ENCODE data around the gene MORN5. TPM values are rescaled to one million over a fixed set of nuclear protein-coding genes. Genes with fewer than 3 reads are reported as not detected.

The MORN5 gene
- total RNA-seq, 2 donors from 2014 or later: 0.81 TPM; not detected in 1

GRCh38 chr9:122192261-122192875 is 32.7 kb downstream of the MORN5 start:
- Histone ChIP-seq H3K36me3 (ENCODE audit: control insufficient read depth, insufficient read depth, low read length) (no peaks in the 10 kb centered on the region), H3K27me3 (ENCODE audit: control insufficient read depth, insufficient read depth, low read length, poor library complexity, severe bottlenecking) (no peaks in the 10 kb centered on the region), H3K9ac (ENCODE audit: extremely low read depth, low read length, poor library complexity, severe bottlenecking) (no peak overlapping the region), H3K4me1 (ENCODE audit: control insufficient read depth, insufficient read depth, low read length) (no peaks in the 10 kb centered on the region), H3K4me3 (ENCODE audit: low read length) (no peak overlapping the region), H3K27ac (ENCODE audit: low read depth, low read length) (no peak overlapping the region), H3K9me3 (ENCODE audit: control insufficient read depth, low read length) (no peaks in the 10 kb centered on the region)
- TF ChIP-seq CTCF (conservative IDR thresholded peaks at IDR 0.05): peak; percentile 47
- Mint-ChIP-seq H3K27me3 (ENCODE audit: insufficient read depth) (peaks cover 2% of the 10 kb centered on the region), H3K36me3 (ENCODE audit: low read depth) (no peaks in the 10 kb centered on the region), H3K27ac (no peak overlapping the region), H3K4me3 (no peak overlapping the region), H3K9me3 (no peaks in the 10 kb centered on the region), H3K4me1 (no peaks in the 10 kb centered on the region)
- WGBS, 2 experiments (ENCODE audit: insufficient coverage in 1 of 2, insufficient read length in 1 of 2): 84 to 95% methylated on average over 4 to 5 of the region's 5 CpGs
- DNase-seq: no peak

- Mint-ChIP-seq H3K4me1 (no peaks in the 10 kb centered on the region), H3K9me3 (no peaks in the 10 kb centered on the region), H3K4me3 (no peak overlapping the region), H3K27ac (no peak overlapping the region), H3K36me3 (ENCODE audit: low read depth) (no peaks in the 10 kb centered on the region), H3K27me3 (ENCODE audit: insufficient read depth) (no peaks in the 10 kb centered on the region)
- DNase-seq: no peak
- Histone ChIP-seq H3K9me3 (ENCODE audit: control insufficient read depth, low read length) (no peaks in the 10 kb centered on the region), H3K9ac (ENCODE audit: extremely low read depth, low read length, poor library complexity, severe bottlenecking) (no peak overlapping the region), H3K27me3 (ENCODE audit: control insufficient read depth, insufficient read depth, low read length, poor library complexity, severe bottlenecking) (no peaks in the 10 kb centered on the region), H3K27ac (ENCODE audit: low read depth, low read length) (no peak overlapping the region), H3K36me3 (ENCODE audit: control insufficient read depth, insufficient read depth, low read length) (no peaks in the 10 kb centered on the region), H3K4me3 (ENCODE audit: low read length) (no peak overlapping the region), H3K4me1 (ENCODE audit: control insufficient read depth, insufficient read depth, low read length) (no peaks in the 10 kb centered on the region)
- TF ChIP-seq CTCF (conservative IDR thresholded peaks at IDR 0.05): no peak
- WGBS, 2 experiments (ENCODE audit: insufficient coverage in 1 of 2, insufficient read length in 1 of 2): 86 to 98% methylated on average over 6 to 16 of the region's 16 CpGs
These were observed 33.3 kb downstream of the MORN5 start for GRCh38 chr9:122192914-122193525.

- no peak overlapping the region for H3K27ac ChIP-seq (ENCODE audit: low read depth, low read length)
- H3K9ac ChIP-seq (ENCODE audit: extremely low read depth, low read length, poor library complexity, severe bottlenecking): no peak overlapping the region
- Mint-ChIP-seq H3K27me3 (ENCODE audit: insufficient read depth) (peaks cover 4% of the 10 kb centered on the region), H3K4me1 (no peaks in the 10 kb centered on the region), H3K4me3 (no peak overlapping the region), H3K27ac (no peak overlapping the region), H3K36me3 (ENCODE audit: low read depth) (no peaks in the 10 kb centered on the region), H3K9me3 (no peaks in the 10 kb centered on the region)
- H3K36me3 ChIP-seq (ENCODE audit: control insufficient read depth, insufficient read depth, low read length): no peaks in the 10 kb centered on the region
- no peak for TF ChIP-seq CTCF (conservative IDR thresholded peaks at IDR 0.05)
- H3K4me1 ChIP-seq (ENCODE audit: control insufficient read depth, insufficient read depth, low read length): no peaks in the 10 kb centered on the region
- H3K27me3 ChIP-seq (ENCODE audit: control insufficient read depth, insufficient read depth, low read length, poor library complexity, severe bottlenecking): no peaks in the 10 kb centered on the region
- no peaks in the 10 kb centered on the region for H3K9me3 ChIP-seq (ENCODE audit: control insufficient read depth, low read length)
- DNase-seq: no peak
- H3K4me3 ChIP-seq (ENCODE audit: low read length): no peak overlapping the region
- WGBS, 2 experiments (ENCODE audit: insufficient coverage in 1 of 2, insufficient read length in 1 of 2): 85 to 100% methylated on average over 3 to 6 of the region's 6 CpGs
These were observed 33.9 kb downstream of the MORN5 start for GRCh38 chr9:122193651-122194050.

Measured in endodermal cell (in vitro differentiated cells).